Progenitor cell of endocrine pancreas (in vitro differentiated cells): ENCODE measurements around the gene TP63. TPM values are rescaled to one million over a fixed set of nuclear protein-coding genes. Genes with fewer than 3 reads are reported as not detected.

Source experiments
- DNase-seq: peaks from one replicate; pipeline ENCODE4 v3.0.0; 2021; ENCODE audit warnings: low spot score; ENCODE audit not compliant: unreplicated experiment
- H3K27ac Mint-ChIP-seq: 2 replicates; pipeline ENCODE4 v1.8.0; 2021; ENCODE audit warnings: mild to moderate bottlenecking, moderate library complexity, mixed read lengths
- H3K27me3 Mint-ChIP-seq: 2 replicates; pipeline ENCODE4 v1.8.0; 2021; ENCODE audit warnings: mixed read lengths
- H3K36me3 Mint-ChIP-seq: 2 replicates; pipeline ENCODE4 v1.8.0; 2022; ENCODE audit warnings: mixed read lengths; ENCODE audit not compliant: insufficient read depth
- H3K4me1 Mint-ChIP-seq: 2 replicates; pipeline ENCODE4 v1.8.0; 2021; ENCODE audit warnings: low read depth, mixed read lengths
- H3K4me3 Mint-ChIP-seq: 2 replicates; pipeline ENCODE4 v1.8.0; 2021; ENCODE audit warnings: low read depth, mild to moderate bottlenecking, moderate library complexity, mixed read lengths
- H3K9me3 Mint-ChIP-seq: 2 replicates; pipeline ENCODE4 v1.8.0; 2021; ENCODE audit warnings: low read depth, mixed read lengths
- total RNA-seq: library from RNA; stranded (reverse); gene quantifications from 2 replicates; pipeline ENCODE4 v1.2.1, GENCODE V29; 2021
- TF ChIP-seq, protein P1 (sequence below): fragments of 200-600 bp; sonication (generic); IDR thresholded peaks from one replicate; pipeline ENCODE4 v1.5.0; 2021; ENCODE audit warnings: antibody characterized with exemption, mild to moderate bottlenecking; ENCODE audit not compliant: unreplicated experiment

The TP63 gene
- total RNA-seq, 1 donor from 2014 or later, result 0.72 TPM

- Mint-ChIP-seq H3K27ac (no peak overlapping the region), H3K9me3 (no peaks in the 10 kb centered on the region), H3K27me3 (peaks cover 7% of the 10 kb centered on the region), H3K36me3 (no peaks in the 10 kb centered on the region), H3K4me1 (no peaks in the 10 kb centered on the region), H3K4me3 (no peak overlapping the region)
- TF ChIP-seq, protein P1, sequence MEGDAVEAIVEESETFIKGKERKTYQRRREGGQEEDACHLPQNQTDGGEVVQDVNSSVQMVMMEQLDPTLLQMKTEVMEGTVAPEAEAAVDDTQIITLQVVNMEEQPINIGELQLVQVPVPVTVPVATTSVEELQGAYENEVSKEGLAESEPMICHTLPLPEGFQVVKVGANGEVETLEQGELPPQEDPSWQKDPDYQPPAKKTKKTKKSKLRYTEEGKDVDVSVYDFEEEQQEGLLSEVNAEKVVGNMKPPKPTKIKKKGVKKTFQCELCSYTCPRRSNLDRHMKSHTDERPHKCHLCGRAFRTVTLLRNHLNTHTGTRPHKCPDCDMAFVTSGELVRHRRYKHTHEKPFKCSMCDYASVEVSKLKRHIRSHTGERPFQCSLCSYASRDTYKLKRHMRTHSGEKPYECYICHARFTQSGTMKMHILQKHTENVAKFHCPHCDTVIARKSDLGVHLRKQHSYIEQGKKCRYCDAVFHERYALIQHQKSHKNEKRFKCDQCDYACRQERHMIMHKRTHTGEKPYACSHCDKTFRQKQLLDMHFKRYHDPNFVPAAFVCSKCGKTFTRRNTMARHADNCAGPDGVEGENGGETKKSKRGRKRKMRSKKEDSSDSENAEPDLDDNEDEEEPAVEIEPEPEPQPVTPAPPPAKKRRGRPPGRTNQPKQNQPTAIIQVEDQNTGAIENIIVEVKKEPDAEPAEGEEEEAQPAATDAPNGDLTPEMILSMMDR, result no peak
- DNase-seq, result no peak
These were observed 64.2 kb downstream of the TP63 start for GRCh38 chr3:189695400-189695799.

GRCh38 chr3:189698811-189699210, 67.6 kb downstream of the TP63 start:
- Mint-ChIP-seq H3K36me3 (no peaks in the 10 kb centered on the region), H3K9me3 (no peaks in the 10 kb centered on the region), H3K4me1 (no peaks in the 10 kb centered on the region), H3K27ac (no peak overlapping the region), H3K4me3 (no peak overlapping the region), H3K27me3 (peaks cover 3% of the 10 kb centered on the region)
- TF ChIP-seq, protein P1, result no peak
- DNase-seq, result no peak

- H3K27me3 Mint-ChIP-seq, result peaks cover 3% of the 10 kb centered on the region
- no peaks in the 10 kb centered on the region for H3K9me3 Mint-ChIP-seq
- DNase-seq, result no peak
- no peaks in the 10 kb centered on the region for H3K4me1 Mint-ChIP-seq
- no peak overlapping the region for H3K4me3 Mint-ChIP-seq
- TF ChIP-seq, protein P1, result no peak
- no peaks in the 10 kb centered on the region for H3K36me3 Mint-ChIP-seq
- no peak overlapping the region for H3K27ac Mint-ChIP-seq
These were observed 68.7 kb downstream of the TP63 start for GRCh38 chr3:189699885-189700284.

DNA sequence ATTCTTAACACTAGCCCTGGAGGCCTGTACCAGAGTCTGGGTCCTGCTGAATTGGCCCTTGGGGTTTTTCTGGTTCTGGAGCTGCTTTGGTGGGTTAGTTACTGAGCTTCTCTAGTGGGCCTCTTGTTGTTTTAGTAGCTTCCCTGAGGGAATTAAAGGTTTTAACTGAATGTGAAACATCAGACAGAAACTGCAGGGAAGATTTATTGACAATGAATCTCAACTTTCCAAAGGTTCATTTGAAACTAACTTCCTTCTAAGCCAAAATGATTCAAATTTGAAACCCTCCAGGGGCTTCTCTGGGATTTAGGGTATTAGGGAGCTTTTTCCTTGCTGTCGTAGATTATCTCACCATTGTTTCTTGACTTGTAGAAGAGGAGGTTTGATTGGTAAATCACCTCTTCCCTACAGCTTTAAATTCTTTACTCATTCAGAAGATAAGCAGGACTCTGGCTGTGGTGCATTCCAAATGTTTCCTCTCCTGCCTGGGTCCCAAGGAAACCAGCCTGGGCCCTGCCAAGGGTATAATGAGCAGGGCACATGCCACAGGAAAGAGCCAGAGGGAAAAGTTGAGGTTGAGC, 71.0 kb downstream of the TP63 start:
- Mint-ChIP-seq H3K27me3 (peaks cover 5% of the 10 kb centered on the region), H3K4me1 (no peaks in the 10 kb centered on the region), H3K9me3 (no peaks in the 10 kb centered on the region), H3K4me3 (no peak overlapping the region), H3K27ac (no peak overlapping the region), H3K36me3 (no peaks in the 10 kb centered on the region)
- TF ChIP-seq, protein P1, result no peak
- no peak for DNase-seq

- H3K27ac Mint-ChIP-seq, result no peak overlapping the region
- H3K9me3 Mint-ChIP-seq, result no peaks in the 10 kb centered on the region
- no peaks in the 10 kb centered on the region for H3K36me3 Mint-ChIP-seq
- TF ChIP-seq, protein P1, result no peak
- no peak for DNase-seq
- H3K4me3 Mint-ChIP-seq, result no peak overlapping the region
- no peaks in the 10 kb centered on the region for H3K4me1 Mint-ChIP-seq
- peaks cover 8% of the 10 kb centered on the region for H3K27me3 Mint-ChIP-seq
These were observed 72.7 kb downstream of the TP63 start for GRCh38 chr3:189703865-189704264.
